ENCODE data around the gene MRPS18A. TPM values are rescaled to one million over a fixed set of nuclear protein-coding genes. Genes with fewer than 3 reads are reported as not detected.

Gene MRPS18A
- total and polyA plus RNA-seq, 9 donors, result 28.4 to 43.7 (median 32.5) TPM

DNA sequence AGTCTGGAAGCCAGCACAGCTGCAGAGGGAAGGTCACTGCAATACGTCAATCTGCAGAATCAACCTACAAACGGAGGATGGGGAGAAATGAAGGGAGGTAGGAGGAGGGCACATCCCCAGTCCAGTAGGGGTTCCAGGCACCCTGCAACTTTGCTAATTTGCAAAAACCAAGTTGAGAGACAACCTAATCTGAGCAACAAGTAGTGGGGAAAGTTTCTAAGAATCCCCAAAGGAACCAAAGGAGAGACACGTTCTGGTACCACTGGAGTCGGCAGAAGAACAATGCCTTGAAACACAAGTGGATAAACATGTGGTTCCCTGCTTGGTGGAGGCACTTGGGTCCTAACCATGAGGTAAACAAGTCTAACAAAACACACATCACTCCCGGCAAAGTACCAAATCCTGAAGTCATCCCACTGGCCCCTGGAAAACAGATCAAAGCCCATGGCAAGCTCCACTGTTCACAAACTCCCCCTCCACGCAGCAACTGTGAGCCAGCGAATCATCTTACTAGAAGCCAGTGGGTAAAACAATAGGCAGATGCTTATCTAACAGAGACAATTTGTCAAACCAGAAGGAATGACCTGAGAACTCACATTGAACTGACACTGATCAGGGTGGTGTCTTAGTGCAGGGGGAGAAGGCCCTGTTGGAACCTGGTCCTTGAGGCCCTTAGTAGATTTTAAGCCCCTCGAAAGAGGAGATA is 4.7 kb downstream of the MRPS18A start:
- H3K27me3 ChIP-seq (ENCODE audit: control insufficient read depth, insufficient read depth, low read length), result no peaks in the 10 kb centered on the region
- H3K36me3 ChIP-seq (ENCODE audit: control insufficient read depth, insufficient read depth, low read length), result peaks cover 52% of the 10 kb centered on the region
- peaks cover 19% of the 10 kb centered on the region for H3K4me1 ChIP-seq (ENCODE audit: control insufficient read depth, insufficient read depth, low read length)
- H3K9me3 ChIP-seq (replicated peaks; ENCODE audit: control insufficient read depth, low read depth, low read length), result no peaks in the 10 kb centered on the region
- H3K27ac ChIP-seq (ENCODE audit: low read length), result no peak overlapping the region
- DNase-seq, result no peak
- 23% methylated on average over 4 of the region's 8 CpGs for WGBS (ENCODE audit: insufficient coverage)
- no peak overlapping the region for H3K4me3 ChIP-seq (ENCODE audit: low read length)

DNA sequence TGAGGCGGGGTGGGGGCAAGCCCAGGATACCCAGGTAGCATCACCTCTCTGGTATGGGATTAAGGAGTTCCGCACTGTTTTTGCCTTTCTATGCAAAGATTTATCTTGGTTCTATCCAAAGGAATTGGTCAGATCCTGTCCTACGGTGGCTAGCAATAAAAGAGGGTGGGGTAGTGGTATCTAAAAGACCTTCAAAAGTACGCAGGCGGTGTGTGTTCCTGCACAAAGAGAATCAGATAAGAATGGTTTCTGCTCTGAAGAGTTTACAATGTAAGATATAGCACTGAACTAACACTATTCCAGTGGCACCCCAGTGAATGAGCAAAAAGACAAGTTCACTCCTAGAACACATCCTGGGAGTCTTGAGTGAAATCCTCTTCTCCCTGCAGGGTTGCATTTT is 6.3 kb downstream of the MRPS18A start:
- H3K4me1 ChIP-seq (ENCODE audit: control insufficient read depth, insufficient read depth, low read length), result peaks cover 14% of the 10 kb centered on the region
- H3K9me3 ChIP-seq (replicated peaks; ENCODE audit: control insufficient read depth, low read depth, low read length), result no peaks in the 10 kb centered on the region
- no peak overlapping the region for H3K4me3 ChIP-seq (ENCODE audit: low read length)
- no peak overlapping the region for H3K27ac ChIP-seq (ENCODE audit: low read length)
- 80% methylated on average over 3 of the region's 5 CpGs for WGBS (ENCODE audit: insufficient coverage)
- peaks cover 68% of the 10 kb centered on the region for H3K36me3 ChIP-seq (ENCODE audit: control insufficient read depth, insufficient read depth, low read length)
- no peaks in the 10 kb centered on the region for H3K27me3 ChIP-seq (ENCODE audit: control insufficient read depth, insufficient read depth, low read length)
- DNase-seq, result no peak

GRCh38 chr6:43680308-43681200 is 7.0 kb downstream of the MRPS18A start:
- no peaks in the 10 kb centered on the region for H3K27me3 ChIP-seq (ENCODE audit: control insufficient read depth, insufficient read depth, low read length)
- peaks cover 14% of the 10 kb centered on the region for H3K4me1 ChIP-seq (ENCODE audit: control insufficient read depth, insufficient read depth, low read length)
- peak; percentile 82 for DNase-seq
- no peaks in the 10 kb centered on the region for H3K9me3 ChIP-seq (replicated peaks; ENCODE audit: control insufficient read depth, low read depth, low read length)
- H3K4me3 ChIP-seq (ENCODE audit: low read length), result no peak overlapping the region
- 34% methylated on average over 4 of the region's 11 CpGs for WGBS (ENCODE audit: insufficient coverage)
- peaks cover 73% of the 10 kb centered on the region for H3K36me3 ChIP-seq (ENCODE audit: control insufficient read depth, insufficient read depth, low read length)
- no peak overlapping the region for H3K27ac ChIP-seq (ENCODE audit: low read length)

DNA sequence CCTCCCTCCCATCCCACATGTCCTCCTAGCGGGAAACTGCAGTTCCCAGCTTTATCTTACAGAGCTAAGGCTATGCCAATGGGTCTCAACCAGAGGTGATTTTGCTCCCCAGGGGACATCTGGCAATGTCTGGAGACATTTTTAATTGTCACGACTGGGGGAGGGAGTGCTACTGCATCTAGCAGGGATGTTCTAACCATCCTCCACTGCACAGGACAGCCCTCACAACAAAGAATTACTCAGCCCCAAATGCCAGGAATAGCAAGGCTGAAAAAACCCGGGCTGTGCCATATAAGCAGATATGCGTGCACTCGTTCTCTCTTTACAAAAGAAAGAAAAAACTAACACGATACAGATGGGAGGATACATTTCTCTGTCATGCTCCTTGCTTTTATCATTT is 8.5 kb downstream of the MRPS18A start:
- Histone ChIP-seq H3K36me3 (ENCODE audit: control insufficient read depth, insufficient read depth, low read length) (peaks cover 83% of the 10 kb centered on the region), H3K4me1 (ENCODE audit: control insufficient read depth, insufficient read depth, low read length) (peaks cover 15% of the 10 kb centered on the region), H3K27me3 (ENCODE audit: control insufficient read depth, insufficient read depth, low read length) (no peaks in the 10 kb centered on the region), H3K27ac (ENCODE audit: low read length) (no peak overlapping the region), H3K9me3 (replicated peaks; ENCODE audit: control insufficient read depth, low read depth, low read length) (no peaks in the 10 kb centered on the region), H3K4me3 (ENCODE audit: low read length) (no peak overlapping the region)
- WGBS (ENCODE audit: insufficient coverage), result 64% methylated on average over 3 of the region's 6 CpGs
- no peak for DNase-seq

- 86% methylated on average over 7 of the region's 7 CpGs for WGBS (ENCODE audit: insufficient coverage)
- no peak overlapping the region for H3K27ac ChIP-seq (ENCODE audit: low read length)
- peaks cover 90% of the 10 kb centered on the region for H3K36me3 ChIP-seq (ENCODE audit: control insufficient read depth, insufficient read depth, low read length)
- H3K9me3 ChIP-seq (replicated peaks; ENCODE audit: control insufficient read depth, low read depth, low read length), result no peaks in the 10 kb centered on the region
- H3K4me3 ChIP-seq (ENCODE audit: low read length), result no peak overlapping the region
- H3K27me3 ChIP-seq (ENCODE audit: control insufficient read depth, insufficient read depth, low read length), result no peaks in the 10 kb centered on the region
- no peak for DNase-seq
- H3K4me1 ChIP-seq (ENCODE audit: control insufficient read depth, insufficient read depth, low read length), result peaks cover 22% of the 10 kb centered on the region
Measured at GRCh38 chr6:43678341-43678740, 9.2 kb downstream of the MRPS18A start.

DNA sequence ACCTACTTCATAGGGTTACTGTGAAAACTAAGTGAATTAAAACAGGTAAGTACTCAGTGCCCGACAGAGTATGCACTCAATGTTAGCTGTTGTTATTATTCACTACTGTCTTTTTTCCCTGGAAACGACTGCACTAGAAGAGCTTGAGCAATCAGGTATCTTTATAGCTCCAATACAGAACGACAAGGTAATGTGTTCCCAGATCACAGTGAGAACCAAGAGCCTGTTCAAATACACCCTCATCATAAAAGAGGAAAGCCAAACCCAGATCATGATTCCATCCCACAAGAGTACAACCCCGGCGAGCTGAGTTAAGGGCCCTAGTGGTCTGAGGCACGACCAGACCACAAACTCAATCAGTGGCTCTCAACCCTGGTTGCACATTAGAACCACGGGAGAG is 9.8 kb downstream of the MRPS18A start:
- Histone ChIP-seq H3K4me3 (ENCODE audit: low read length) (no peak overlapping the region), H3K36me3 (ENCODE audit: control insufficient read depth, insufficient read depth, low read length) (peaks cover 90% of the 10 kb centered on the region), H3K27me3 (ENCODE audit: control insufficient read depth, insufficient read depth, low read length) (no peaks in the 10 kb centered on the region), H3K27ac (ENCODE audit: low read length) (no peak overlapping the region), H3K4me1 (ENCODE audit: control insufficient read depth, insufficient read depth, low read length) (peaks cover 21% of the 10 kb centered on the region), H3K9me3 (replicated peaks; ENCODE audit: control insufficient read depth, low read depth, low read length) (no peaks in the 10 kb centered on the region)
- WGBS (ENCODE audit: insufficient coverage), result 69% methylated on average over 3 of the region's 7 CpGs
- no peak for DNase-seq

GRCh38 chr6:43676962-43677606 is 10.5 kb downstream of the MRPS18A start:
- Histone ChIP-seq H3K27ac (ENCODE audit: low read length) (no peak overlapping the region), H3K36me3 (ENCODE audit: control insufficient read depth, insufficient read depth, low read length) (peaks cover 92% of the 10 kb centered on the region), H3K27me3 (ENCODE audit: control insufficient read depth, insufficient read depth, low read length) (no peaks in the 10 kb centered on the region), H3K9me3 (replicated peaks; ENCODE audit: control insufficient read depth, low read depth, low read length) (no peaks in the 10 kb centered on the region), H3K4me3 (ENCODE audit: low read length) (no peak overlapping the region), H3K4me1 (ENCODE audit: control insufficient read depth, insufficient read depth, low read length) (peaks cover 24% of the 10 kb centered on the region)
- DNase-seq, result no peak
- 72% methylated on average over 5 of the region's 7 CpGs for WGBS (ENCODE audit: insufficient coverage)

GRCh38 chr6:43674921-43675320 is 12.7 kb downstream of the MRPS18A start:
- Histone ChIP-seq H3K4me1 (ENCODE audit: control insufficient read depth, insufficient read depth, low read length) (peaks cover 40% of the 10 kb centered on the region), H3K9me3 (replicated peaks; ENCODE audit: control insufficient read depth, low read depth, low read length) (no peaks in the 10 kb centered on the region), H3K27ac (ENCODE audit: low read length) (no peak overlapping the region), H3K27me3 (ENCODE audit: control insufficient read depth, insufficient read depth, low read length) (no peaks in the 10 kb centered on the region), H3K4me3 (ENCODE audit: low read length) (no peak overlapping the region), H3K36me3 (ENCODE audit: control insufficient read depth, insufficient read depth, low read length) (peaks cover 92% of the 10 kb centered on the region)
- no peak for DNase-seq
- 91% methylated on average over 8 of the region's 8 CpGs for WGBS (ENCODE audit: insufficient coverage)

GRCh38 chr6:43674291-43674690 is 13.3 kb downstream of the MRPS18A start:
- no peak for DNase-seq
- no peaks in the 10 kb centered on the region for H3K9me3 ChIP-seq (replicated peaks; ENCODE audit: control insufficient read depth, low read depth, low read length)
- H3K36me3 ChIP-seq (ENCODE audit: control insufficient read depth, insufficient read depth, low read length), result peaks cover 89% of the 10 kb centered on the region
- WGBS (ENCODE audit: insufficient coverage), result no CpG with 5 or more reads among the region's 2 CpGs
- H3K4me1 ChIP-seq (ENCODE audit: control insufficient read depth, insufficient read depth, low read length), result peaks cover 47% of the 10 kb centered on the region
- H3K27ac ChIP-seq (ENCODE audit: low read length), result no peak overlapping the region
- H3K27me3 ChIP-seq (ENCODE audit: control insufficient read depth, insufficient read depth, low read length), result no peaks in the 10 kb centered on the region
- H3K4me3 ChIP-seq (ENCODE audit: low read length), result no peak overlapping the region
